GM21619 (cell line): ENCODE data around the gene PDP2.

Source experiments
- ATAC-seq: cut with Tn5 transposase; IDR thresholded peaks from one replicate; pipeline ENCODE4 v1.9.1; 2021; ENCODE audit not compliant: unreplicated experiment

Gene PDP2

DNA sequence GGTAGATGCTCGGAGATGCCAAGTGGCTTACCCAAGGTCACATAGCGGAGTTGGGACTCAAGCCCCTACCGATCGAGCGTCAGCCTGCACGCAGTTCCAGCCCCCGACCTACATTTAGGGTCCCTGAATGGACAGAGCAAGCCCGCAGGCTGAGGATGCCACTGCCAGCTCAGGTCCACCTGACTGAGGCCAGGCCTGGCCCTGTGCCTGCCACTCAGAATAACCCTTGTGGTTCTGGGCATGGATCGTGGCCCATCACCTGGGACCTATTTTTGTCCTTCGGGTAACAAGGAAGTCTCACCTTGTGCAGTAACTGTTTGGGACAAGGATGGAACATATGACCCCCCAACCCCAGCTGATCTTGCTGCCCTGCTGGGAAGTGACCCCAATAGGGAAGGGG, 21.3 kb downstream of the PDP2 start:
- ATAC-seq: no peak

DNA sequence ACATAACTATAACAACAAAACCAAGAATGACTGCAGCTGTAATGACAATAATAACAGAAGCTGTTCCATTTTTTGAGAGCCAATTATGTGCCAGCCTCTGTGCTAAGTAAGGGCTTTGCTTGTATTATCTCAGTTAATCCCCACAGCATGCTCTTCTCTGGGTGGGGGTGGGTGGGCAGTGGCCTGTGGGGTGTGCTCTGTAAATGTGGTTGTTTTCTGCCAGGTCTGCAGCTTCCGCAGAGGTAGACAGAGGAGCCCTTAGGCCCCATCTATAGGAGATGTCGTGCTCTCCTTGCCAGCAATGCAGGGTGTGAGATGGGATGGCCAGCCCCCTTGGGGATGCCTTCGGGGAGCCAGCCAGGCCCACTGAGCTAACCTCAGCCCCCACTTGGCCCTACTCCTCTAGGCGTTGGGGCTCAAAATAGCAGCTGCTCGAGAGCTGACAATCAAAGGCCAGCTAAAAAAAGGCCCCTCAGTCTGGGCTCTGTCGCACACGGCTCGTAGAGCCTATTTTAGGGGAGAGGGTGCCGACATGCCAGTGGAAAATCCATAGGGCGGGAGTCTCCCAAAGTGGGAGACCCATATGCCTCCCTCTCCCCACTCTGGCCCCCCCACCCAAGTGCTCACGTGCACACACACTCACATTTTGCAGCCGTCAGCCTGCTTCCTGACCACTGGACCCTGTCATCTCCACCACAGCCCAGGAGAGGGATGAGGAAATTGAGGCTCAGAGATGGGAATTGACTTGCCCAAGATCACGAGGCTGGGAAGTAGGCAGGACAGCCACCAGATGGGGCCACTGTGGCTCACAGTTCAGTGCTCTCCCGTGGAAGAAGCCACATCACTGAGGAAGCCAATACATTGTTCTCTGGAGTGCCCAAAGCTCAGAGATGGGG, 22.6 kb downstream of the PDP2 start:
- no peak for ATAC-seq

DNA sequence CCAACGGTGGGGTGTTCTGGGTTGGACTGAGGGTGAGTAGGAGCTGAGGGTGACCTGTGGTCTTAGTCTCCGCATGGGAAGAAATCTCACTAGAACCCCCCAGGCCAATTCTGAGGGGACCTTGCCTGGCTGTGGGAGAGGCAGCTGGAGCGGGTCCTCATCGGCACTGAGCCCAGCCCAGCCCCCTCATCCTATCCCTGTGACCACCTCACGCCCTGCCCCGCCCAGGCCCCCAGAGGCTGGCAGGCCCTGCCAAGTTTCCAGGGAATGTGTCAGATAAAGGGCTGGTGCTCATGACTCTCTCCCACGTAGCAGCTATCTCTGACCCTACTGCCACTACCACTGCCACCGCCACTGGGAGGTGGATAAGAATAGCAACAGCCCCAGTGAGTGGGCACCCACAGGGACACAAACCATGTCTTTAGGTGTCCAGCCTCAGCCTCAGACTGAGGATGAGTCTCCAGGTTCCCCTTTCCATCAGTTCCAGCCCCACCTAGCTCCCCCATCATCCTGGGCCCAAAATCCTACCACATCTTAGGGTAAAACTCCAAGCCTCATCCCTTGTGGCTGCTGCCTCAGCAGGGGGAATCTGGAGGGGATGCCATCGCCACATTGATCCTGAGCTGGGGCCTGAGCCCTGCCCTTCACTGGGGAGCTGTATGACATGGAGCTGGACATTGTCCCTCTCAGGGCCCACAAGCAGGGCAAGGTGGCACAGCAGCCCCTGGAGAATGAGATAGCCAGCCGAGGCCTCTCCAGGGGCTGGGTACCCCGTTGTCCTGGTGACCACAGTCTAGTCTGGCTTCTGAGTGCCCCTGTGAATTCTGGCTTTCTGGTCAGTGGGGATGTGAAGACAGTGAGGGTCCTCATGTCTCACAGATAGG, 23.5 kb downstream of the PDP2 start:
- ATAC-seq: no peak

DNA sequence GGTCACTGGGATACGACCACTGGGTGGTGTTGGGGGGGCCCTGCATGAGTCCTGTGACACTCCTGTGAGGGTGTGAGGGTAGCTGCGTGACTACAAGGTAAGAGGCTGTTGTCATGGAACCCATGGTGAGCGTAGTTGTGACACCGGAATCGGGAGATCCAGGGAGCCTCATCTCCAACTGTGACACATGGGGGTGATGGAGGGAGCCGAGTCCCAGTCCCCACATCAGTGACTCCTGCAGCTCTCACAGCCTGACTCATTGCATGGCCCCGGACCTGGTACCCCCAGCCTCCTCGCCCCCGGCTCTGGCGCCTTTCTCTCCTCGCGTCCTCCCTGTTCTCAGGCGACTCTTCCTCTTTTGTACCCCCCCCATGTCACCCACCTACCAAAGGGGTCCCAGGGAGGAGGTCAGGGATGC, 24.1 kb downstream of the PDP2 start:
- ATAC-seq: no peak

DNA sequence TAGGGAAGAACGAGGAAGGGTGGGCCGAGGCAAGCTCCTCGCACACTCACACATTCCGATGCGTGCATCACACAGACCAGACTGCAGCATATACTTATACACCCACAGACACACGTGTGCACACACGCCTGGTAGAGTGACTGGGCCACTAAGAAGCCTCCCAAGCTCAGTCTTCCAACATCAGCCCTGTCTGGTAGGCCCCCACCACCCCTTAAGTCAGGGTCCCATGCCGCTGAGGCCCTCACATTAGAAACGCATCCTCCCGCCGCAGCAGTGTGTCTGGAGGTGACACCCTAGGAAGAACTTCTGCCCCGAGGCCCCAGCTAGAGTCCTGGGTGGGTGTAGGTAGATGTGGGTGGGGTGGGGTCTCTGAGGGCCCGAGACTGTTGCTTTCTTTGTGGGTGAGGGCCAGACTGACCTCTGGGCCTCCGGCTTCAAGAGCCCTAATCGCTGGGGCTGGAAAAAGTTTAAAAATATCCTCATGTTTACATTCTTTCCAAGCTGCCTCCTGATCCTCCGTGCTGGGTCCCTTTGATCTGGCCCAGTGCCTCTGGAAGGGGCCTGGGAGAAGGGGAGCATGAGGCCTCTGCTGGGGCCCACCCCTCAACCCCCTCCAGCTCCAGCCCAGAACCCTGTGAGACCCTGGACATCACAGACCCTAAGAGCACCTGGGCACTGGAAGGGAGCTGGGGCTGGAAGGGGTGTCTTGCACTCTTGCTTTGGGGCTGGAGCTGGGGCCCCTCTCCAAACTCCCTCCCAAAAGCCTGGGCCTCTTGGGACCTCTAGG, 24.7 kb downstream of the PDP2 start:
- ATAC-seq: no peak

DNA sequence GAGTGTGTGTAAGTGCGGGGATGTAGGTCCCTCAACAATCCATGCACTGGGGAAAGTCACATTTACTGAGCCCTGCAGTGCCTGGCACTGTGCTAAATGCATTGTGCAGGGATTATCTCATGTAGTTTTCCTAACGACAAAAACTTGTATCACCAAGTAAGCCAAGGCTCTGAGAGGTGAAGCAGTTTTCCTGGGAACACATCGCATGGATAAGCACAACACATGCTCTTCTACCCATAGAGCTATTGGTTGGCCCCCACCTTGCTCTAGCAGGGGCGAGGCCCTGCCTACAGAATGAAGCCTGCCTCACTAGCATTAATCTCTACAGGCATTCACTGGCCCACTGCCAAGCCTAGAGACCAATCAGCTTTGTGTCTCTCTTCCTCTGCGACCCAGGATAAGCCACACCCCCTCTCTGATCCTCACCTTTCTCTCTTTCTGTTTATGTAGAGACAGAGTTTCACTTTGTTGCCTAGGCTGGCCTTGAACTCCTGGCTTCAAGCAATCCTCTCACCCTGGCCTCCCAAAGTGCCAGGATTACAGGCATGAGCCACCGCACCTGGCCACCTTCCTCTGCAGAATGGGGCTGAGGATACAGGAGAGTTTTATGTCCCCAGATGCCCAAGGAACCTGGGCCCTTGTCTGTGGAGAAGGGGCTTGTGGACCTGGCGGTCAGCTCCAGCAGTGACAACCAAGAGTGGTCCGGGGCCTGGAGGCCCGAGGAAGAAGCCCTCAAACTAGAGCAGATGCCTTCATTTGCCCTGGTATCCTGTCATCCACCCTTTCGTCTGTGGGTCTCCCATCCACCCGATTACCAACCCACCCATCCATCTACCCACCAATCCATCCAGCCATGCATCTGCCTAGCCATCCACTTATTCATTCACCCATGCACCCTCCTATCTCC, 25.6 kb downstream of the PDP2 start:
- ATAC-seq: no peak

DNA sequence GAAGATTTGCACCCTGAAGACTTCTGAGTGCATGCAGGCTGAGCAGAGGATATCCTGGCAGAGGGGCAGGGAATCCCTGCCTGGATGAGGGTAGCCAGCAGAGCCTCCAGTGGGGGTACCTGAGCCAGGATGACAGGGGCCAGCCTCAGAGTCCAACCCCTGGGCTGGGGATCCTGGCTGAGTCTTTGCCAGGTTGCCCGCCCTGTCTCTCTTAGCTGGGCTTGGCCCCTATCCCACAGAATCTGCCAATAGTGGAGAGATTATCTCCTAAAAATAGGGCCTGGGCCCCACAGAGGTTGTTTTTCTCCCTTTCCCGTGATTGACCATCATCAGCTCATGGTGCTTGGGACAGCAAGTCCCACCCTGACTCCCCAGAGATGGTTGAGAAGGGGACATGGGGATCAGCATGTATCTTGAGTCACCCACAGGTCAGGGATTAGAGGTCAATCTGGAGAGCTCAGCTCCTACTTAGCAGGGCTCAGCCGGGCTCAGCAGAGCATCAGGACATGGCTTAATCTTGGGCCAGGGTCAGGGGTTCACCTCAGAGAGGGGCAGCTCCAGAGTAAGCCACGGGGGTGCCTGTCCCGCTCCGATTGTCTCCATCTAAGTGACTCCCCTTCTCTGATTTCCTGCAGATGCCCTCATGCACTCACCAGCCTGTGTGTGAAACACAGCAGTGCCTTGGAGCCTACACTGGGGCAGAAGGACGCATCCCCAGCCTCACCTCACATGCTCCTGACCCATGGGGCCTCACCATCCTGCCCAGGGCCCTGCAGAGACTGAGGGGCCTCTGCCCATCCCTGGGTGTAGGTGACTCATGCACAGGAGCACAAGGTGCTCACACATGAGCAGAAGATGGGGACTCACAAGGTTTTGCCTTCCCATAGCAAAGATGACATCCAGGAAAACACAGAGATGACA, 26.9 kb downstream of the PDP2 start:
- ATAC-seq: no peak

DNA sequence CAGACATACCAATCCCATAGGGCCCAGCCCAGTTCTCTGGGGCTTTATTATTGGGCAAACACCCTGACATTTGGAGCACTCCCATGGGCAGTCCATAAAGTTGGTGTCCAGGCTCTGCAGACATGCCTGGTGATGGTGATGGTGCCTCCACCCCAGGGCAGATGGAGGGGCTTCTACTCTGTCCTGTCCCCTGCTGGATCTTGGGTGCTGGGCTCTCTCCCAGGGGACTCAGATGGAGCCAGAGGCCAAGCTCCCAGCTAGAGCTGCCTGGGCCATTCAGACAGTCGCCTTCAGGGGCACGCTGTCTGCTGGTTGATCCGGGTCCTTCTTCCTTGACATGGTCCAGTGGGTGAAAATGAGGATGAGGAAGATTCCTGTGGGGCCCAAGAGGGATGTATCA, 27.8 kb downstream of the PDP2 start:
- no peak for ATAC-seq

DNA sequence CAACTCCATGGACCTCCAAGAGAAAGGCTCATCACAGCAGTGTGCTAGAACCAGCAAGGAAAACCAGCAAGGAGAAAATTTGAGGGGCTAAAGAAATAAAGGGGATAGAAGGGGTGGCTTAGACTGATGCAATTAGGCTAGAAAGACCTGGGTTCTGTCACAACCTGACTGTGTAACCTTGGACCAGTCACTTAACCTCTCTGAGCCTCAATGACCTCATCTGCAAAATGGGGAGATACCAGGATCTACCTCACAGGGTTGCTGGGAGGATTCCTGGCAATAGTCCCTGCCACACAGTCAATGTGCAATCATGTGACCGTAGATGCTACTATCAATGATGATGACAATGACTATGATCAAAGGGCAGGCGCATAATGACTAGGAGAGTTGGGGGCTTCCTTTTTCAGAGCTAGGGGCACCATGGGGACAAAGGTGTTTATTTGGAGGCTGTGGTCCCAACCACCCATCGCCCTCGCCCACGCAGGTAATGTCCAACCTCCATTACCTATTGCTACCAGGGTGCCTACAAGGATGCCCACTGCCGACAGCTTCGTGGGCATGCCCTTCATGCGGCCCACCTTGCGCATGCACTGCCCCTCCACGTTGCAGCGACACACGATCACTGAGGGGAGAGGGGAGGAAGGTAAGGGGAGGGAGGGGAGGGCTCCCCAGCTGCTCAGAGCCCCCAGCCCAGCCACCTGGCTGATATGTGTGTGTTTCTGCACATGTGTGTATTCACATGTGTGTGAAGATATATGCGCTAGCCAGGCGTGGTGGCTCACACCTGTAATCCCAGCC, 28.6 kb downstream of the PDP2 start:
- ATAC-seq: no peak

DNA sequence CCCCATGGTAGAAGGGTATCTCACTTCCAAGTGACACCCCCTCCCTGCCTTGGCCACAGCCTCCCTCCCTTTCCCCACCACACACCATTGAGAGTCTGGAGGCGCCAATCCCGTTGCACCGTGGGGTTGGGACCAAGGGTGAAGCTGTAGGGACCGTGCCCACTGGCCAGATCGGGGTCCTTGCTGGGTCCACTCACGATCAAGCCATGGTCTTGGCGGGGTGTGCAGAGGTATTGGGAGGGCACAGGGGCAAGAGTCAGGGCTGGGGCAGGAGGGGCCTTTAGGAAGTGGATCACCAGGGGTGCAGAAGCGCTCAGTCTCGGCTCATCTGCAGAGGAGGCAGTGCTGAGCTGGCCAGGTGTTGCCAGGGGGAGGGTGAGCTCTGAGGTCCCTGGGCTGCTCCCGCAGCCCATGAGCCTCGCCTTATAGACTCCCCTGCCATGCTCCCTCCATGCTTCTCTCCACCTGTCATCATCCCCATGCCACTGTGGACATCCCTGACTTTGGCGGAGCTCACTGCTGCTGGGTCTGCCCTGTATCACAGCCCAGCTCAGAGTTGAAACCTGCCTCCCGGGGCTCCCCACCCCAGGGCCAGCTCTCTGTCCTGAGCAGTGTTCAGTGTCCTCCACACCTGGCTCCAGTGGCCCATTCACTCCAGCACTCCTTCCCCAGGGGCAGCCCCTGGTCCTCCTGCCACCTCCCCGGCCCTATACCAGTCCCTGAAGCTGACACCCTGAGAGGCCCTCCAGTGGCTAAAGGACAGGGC, 30.0 kb downstream of the PDP2 start:
- no peak for ATAC-seq

DNA sequence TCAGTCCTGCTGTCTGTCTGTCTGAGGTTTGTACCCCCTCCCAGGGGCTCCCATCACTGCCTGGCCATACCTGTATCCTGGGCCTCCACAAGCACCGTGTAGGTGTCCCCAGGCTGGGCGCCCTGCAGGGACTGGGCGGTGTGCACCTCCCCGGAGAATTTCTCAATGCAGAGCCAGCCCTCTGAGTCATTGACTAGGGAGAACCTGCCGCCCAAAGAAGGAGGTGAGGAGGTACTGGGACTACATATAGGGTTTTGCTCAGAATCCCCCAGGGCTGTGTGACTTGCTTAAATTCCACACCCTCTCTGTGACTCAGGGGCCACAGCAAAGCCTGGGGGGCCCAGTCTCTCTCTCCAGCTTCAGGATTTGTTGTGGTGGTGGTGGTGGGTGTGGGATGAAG, 30.8 kb downstream of the PDP2 start:
- no peak for ATAC-seq

DNA sequence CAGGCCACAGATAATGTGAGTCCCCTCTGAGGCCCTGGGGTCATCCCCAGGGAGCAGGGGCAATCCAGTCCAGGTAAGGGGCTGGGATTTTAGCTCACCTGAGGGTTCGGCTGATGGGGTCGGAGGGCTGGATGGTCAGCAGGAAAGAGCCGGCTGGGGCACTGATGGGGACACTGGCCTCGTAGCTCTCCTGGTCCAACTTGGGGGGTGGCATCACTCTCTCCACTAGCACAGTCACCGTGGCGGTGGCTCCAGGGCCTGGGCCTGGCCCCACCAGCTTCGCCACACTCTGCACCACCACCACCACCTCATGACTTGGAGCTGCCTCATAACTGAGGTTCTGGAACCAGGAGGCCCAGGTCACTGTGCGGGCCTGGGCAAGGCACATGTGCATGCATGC, 31.5 kb downstream of the PDP2 start:
- no peak for ATAC-seq

DNA sequence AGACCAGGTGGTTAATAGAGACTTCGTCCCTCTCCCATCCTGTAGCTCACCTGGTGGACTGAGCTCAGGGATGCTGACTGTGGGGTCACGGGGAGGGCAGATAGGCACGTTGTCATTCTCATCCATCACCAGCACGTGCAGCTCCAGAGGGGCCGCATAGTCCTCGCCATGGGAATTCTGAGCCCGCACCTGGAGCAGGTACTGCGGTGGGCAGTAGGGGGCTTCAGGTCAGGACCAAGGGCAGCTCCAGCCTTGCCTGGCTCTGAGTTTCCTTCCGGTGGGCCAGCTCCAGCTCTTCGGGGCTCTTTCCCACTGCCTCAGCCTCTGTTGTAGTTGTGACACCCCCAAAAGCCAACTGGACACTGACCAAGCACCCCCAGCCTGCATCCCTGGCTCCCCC, 32.8 kb downstream of the PDP2 start:
- no peak for ATAC-seq

DNA sequence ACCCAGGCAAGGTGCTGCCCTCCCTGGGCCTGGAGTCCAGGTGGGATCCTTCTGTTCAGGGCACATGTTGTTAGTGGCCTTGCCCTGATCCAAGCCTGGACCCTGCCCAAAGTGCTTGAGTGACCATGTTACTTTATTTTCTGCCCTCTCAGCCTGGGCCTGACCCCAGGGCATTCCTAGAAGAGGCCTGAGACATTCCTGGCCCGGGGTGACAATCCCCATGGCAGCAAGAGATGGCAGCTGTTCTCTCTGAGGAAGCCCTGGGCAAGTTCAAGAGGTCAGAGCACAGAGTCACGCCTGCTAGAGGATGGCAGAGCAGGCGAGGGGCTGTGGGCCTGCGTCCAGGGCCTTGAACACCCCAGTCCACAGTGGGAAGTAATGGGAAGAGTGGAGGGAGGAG, 33.4 kb downstream of the PDP2 start:
- no peak for ATAC-seq

DNA sequence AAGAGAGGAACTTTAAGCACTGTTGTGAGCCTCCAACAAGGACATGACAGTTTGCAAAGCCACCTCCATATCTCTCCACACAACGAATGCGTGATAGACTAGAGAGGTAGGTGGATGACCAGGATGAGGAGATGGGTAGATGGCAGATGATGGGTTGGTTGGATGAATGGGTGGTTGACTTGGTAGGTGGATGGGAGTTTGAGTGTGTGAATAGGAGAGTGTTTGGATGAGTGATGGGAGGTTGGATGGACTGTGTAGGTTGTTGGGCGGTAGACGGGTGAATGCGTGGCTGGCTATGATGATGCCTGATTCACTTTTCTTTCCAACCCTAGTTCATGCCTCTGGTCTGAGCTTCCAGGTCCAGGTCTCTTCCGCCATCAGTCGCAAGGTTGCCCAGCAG, 34.2 kb downstream of the PDP2 start:
- no peak for ATAC-seq

DNA sequence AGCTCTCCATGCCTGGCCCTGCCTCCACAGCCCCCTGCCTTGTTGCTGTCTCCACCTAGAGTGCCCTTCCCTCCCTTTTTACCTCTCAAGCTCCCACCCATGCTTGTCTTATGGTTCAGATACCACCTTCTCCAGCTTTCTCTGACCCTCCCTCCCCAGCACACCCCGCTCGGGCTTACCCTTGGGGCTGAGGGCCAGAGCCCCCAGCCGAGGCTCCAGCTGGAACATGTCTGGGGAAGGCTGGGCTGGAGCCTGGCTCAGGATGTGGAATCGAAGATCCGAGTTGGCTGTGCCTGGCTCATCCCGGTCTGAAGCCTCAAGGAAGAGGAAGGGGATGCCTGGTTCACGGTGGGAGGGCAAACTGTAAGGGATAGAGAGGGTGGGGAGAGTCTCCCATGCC, 34.7 kb downstream of the PDP2 start:
- no peak for ATAC-seq

DNA sequence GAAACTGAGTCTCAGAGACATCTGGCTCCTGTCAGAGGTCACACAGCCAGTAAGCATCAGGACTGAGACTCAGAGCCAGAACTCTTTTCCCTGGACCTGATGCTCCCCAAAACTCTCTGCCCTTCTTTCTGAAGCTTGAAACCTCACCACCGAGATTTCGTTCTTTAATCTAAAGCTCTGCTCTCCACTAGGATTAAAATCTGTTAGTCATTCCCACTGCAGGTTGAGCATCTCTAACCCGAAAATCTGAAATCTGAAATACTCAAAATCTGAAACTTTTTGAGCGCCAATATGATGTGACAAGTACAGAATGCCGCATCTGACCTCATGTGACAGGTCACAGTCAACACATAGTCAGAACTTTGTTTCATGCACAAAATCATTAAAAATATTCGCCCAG, 36.2 kb downstream of the PDP2 start:
- no peak for ATAC-seq

DNA sequence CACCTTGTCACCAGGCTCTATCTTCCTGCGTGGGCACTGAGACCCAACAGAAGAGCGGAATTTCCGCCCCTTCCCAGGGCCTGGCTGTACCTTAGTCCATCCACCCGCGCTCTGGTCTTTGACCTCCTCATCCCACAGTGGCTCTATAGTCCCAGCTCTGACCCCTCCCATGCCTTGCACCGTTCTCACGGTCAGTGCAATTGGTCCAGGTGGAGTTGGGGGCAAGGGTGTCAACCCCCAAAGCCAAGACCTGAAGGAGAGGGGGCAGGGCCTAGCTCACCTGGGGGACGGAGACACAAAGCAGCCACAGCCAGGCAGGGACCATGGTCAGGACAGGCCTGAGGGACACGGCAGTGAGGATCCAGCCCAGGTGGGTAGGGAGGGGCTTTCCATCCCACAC, 37.4 kb downstream of the PDP2 start:
- ATAC-seq: no peak
